Measurements from ENCODE around the gene XYLB.

GRCh38 chr3:38404286-38404685, 57.7 kb downstream of the XYLB start:
- TF ChIP-seq CTCF (IDR thresholded peaks at IDR 0.05), result no peak
- no peak for TF ChIP-seq POLR2A (IDR thresholded peaks at IDR 0.05)
